B cell (primary cell): ENCODE results near the gene TEX28. TPM values are rescaled to one million over a fixed set of nuclear protein-coding genes. Genes with fewer than 3 reads are reported as not detected.
"Not testable (repeated sequence)": the region's sequence is repeated elsewhere in the genome, so short reads cannot be mapped to it uniquely, and the experiment has no call there.

Source experiments
- ATAC-seq: fragments of 200-7000 bp; cut with Tn5 transposase; one replicate; pipeline ENCODE4 v1.10.0; 2021; ENCODE audit warnings: low read depth, mild to moderate bottlenecking, moderate number of reproducible peaks, moderate library complexity
- CTCF ChIA-PET: fragments of 350-600 bp; sonication (Branson Sonifier 250); formaldehyde crosslinking; loops from one replicate; lab custom pipeline; 2021; ENCODE audit warnings: antibody characterized with exemption, inconsistent platforms; lab: Charles Lee
- POLR2A ChIA-PET: fragments of 350-600 bp; sonication (Branson Sonifier 250); formaldehyde crosslinking; loops from one replicate; lab custom pipeline; 2021; ENCODE audit warnings: antibody characterized with exemption; lab: Charles Lee
- DNase-seq: peaks from one replicate; pipeline ENCODE4 v3.0.0; 2013
- H2AFZ ChIP-seq: 2 replicates; pipeline ENCODE4 v1.6.1; 2012; ENCODE audit warnings: mild to moderate bottlenecking, low read depth, low read length; ENCODE audit not compliant: insufficient read depth, poor library complexity, severe bottlenecking
- H3K27ac ChIP-seq, 2 donors: 1 replicate in 1 of 2; 2 replicates in 1 of 2; pipeline ENCODE4 v1.5.1; 2012 to 2013; ENCODE audit warnings: low read length in 2 of 2, mild to moderate bottlenecking in 2 of 2, moderate library complexity in 1 of 2
- H3K27me3 ChIP-seq, 4 experiments: fragments of 200-600 bp in 1 of 4; sonication (generic) in 1 of 4; replicated peaks in 1 of 4; 1 replicate in 2 of 4; 2 replicates in 2 of 4; pipeline versions ENCODE4 v1.6.1 to v1.7.0; 2013 to 2016; ENCODE audit warnings: low read length in 3 of 4, mild to moderate bottlenecking in 2 of 4, mixed read lengths in 1 of 4, moderate library complexity in 1 of 4; ENCODE audit not compliant: insufficient read depth in 4 of 4, control insufficient read depth in 3 of 4; ENCODE audit errors: control extremely low read depth in 1 of 4
- H3K36me3 ChIP-seq, 2 experiments: replicated peaks in 1 of 2; 1 replicate in 1 of 2; 2 replicates in 1 of 2; pipeline versions ENCODE4 v1.6.1 to v1.7.1; 2013; ENCODE audit warnings: low read length in 1 of 2; ENCODE audit not compliant: insufficient read depth in 2 of 2, control insufficient read depth in 1 of 2; ENCODE audit errors: control extremely low read depth in 1 of 2, extremely low read depth in 1 of 2
- H3K4me1 ChIP-seq, 2 donors: fragments of 200-600 bp in 1 of 2; sonication (generic) in 1 of 2; 1 replicate in 1 of 2; 2 replicates in 1 of 2; pipeline versions ENCODE4 v1.5.1 to v1.6.1; 2013 to 2017; ENCODE audit warnings: low read length in 2 of 2; ENCODE audit not compliant: control insufficient read depth in 2 of 2, insufficient read depth in 2 of 2
- H3K4me2 ChIP-seq: replicated peaks from 2 replicates; pipeline ENCODE3; 2012; ENCODE audit warnings: mild to moderate bottlenecking, low read depth, low read length; ENCODE audit not compliant: poor library complexity, severe bottlenecking
- H3K4me3 ChIP-seq, 5 experiments: fragments of 200-600 bp in 1 of 5; sonication (generic) in 1 of 5; 1 replicate in 3 of 5; 2 replicates in 2 of 5; pipeline versions ENCODE4 v1.5.1 to v1.7.0; 2011 to 2016; ENCODE audit warnings: low read length in 4 of 5, mild to moderate bottlenecking in 4 of 5, low read depth in 2 of 5, control low read depth in 1 of 5, moderate library complexity in 1 of 5; ENCODE audit not compliant: insufficient read depth in 1 of 5; ENCODE audit errors: control extremely low read depth in 1 of 5, extremely low read depth in 1 of 5
- H3K79me2 ChIP-seq: fragments of 200-600 bp; sonication (generic); one replicate; pipeline ENCODE4 v1.6.0; 2016; ENCODE audit warnings: low read length; ENCODE audit not compliant: control insufficient read depth, insufficient read depth
- H3K9ac ChIP-seq: fragments of 200-600 bp; sonication (generic); 2 replicates; pipeline ENCODE4 v1.6.1; 2017; ENCODE audit warnings: mild to moderate bottlenecking, low read length, moderate library complexity
- H3K9me3 ChIP-seq, 3 donors: one replicate each; pipeline versions ENCODE4 v1.6.1 to v1.7.1; 2013; ENCODE audit warnings: low read length in 2 of 3; ENCODE audit not compliant: control insufficient read depth in 2 of 3, insufficient read depth in 1 of 3; ENCODE audit errors: control extremely low read depth in 1 of 3
- H4K20me1 ChIP-seq: 2 replicates; pipeline ENCODE4 v1.6.0; 2012; ENCODE audit warnings: mild to moderate bottlenecking, low read length; ENCODE audit not compliant: insufficient read depth, control insufficient read depth, poor library complexity, severe bottlenecking
- H3K27ac Mint-ChIP-seq: one replicate; pipeline ENCODE4 v1.8.0; 2021; ENCODE audit warnings: mixed read lengths
- H3K27me3 Mint-ChIP-seq: one replicate; pipeline ENCODE4 v1.8.0; 2021; ENCODE audit warnings: mixed read lengths
- H3K4me1 Mint-ChIP-seq: one replicate; pipeline ENCODE4 v1.8.0; 2021; ENCODE audit warnings: mixed read lengths
- H3K4me3 Mint-ChIP-seq: one replicate; pipeline ENCODE4 v1.8.0; 2021; ENCODE audit warnings: mixed read lengths
- H3K9me3 Mint-ChIP-seq: one replicate; pipeline ENCODE4 v1.8.0; 2022; ENCODE audit warnings: mixed read lengths; ENCODE audit not compliant: insufficient read depth
- WGBS: methylation state at CpG from one replicate; pipeline ENCODE4 v1.1.5; 2013; ENCODE audit warnings: missing lambda C conversion rate; ENCODE audit not compliant: insufficient coverage; 5-methylcytosine and 5-hydroxymethylcytosine counted together
- intact Hi-C: fragments of 100-400 bp; cut with micrococcal nuclease; formaldehyde crosslinking; loops from one replicate; pipeline ENCODE4 v1.10.0; 2022
- polyA plus RNA-seq: library from polyadenylated mRNA; depleted of rRNA; stranded (reverse); fragments of >200 nt; gene quantifications from 2 replicates; pipeline ENCODE4 v1.2.3, GENCODE V29; 2012
- total RNA-seq, 2 donors: library from RNA; stranded (reverse); fragments of 120-200 nt in 1 of 2; gene quantifications; 1 replicate in 1 of 2; 2 replicates in 1 of 2; pipeline versions ENCODE4 v1.2.3 to v1.2.4, GENCODE V29; 2013 to 2022

TEX28 gene
- total and polyA plus RNA-seq, 2 donors (not counting 1 experiment from before 2014, with no cell fraction given) = not detected

DNA sequence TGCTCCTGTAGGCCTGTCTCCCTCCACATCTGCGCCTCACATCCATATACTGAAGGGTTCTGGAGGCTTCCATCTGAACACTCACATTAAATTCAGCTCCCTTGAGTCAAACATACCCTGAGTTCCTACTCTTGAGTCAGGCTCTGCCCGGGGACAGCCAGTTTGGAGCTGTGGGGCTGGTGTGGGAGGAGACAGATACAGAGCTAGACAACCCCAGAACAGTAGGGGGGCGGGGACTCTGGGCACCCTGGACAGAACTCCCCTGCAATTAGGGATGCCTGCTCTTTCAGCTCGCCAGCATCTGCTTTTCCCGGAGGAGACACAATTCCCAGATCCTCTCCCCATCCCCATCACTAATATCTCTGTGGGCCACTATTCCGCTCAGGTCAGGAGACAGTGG is 69.6 kb downstream of the TEX28 start:
- H2AFZ ChIP-seq, H4K20me1 ChIP-seq, H3K4me3 ChIP-seq, H3K27me3 Mint-ChIP-seq, H3K27ac ChIP-seq, DNase-seq, H3K36me3 ChIP-seq, H3K4me2 ChIP-seq, H3K27me3 ChIP-seq, H3K4me1 ChIP-seq, intact Hi-C loops, ATAC-seq, CTCF ChIA-PET, H3K9me3 Mint-ChIP-seq, H3K27ac Mint-ChIP-seq, H3K9me3 ChIP-seq, H3K79me2 ChIP-seq, H3K4me3 Mint-ChIP-seq, H3K9ac ChIP-seq, H3K4me1 Mint-ChIP-seq, POLR2A ChIA-PET: not testable (repeated sequence)
- no CpG with 5 or more reads among the region's 6 CpGs for WGBS

Other genes starting within 250 kb of the TEX28 start
- 113 and 122 TPM in 2 replicates for gene MECP2, start 197.4 kb downstream of the TEX28 start, total RNA-seq
- 20.0 and 26.5 TPM in 2 replicates for gene MECP2, start 197.4 kb downstream of the TEX28 start, polyA plus RNA-seq
- gene OPN1LW, start 150.9 kb downstream of the TEX28 start, total RNA-seq = not detected in 2 replicates
- not detected in 2 replicates for gene OPN1LW, start 150.9 kb downstream of the TEX28 start, polyA plus RNA-seq
- gene OPN1MW, start 112.5 kb downstream of the TEX28 start, total RNA-seq = not detected in 2 replicates
- gene OPN1MW, start 112.5 kb downstream of the TEX28 start, polyA plus RNA-seq = not detected in 2 replicates
- not detected in 2 replicates for gene OPN1MW2, start 75.4 kb downstream of the TEX28 start, total RNA-seq
- gene OPN1MW2, start 75.4 kb downstream of the TEX28 start, polyA plus RNA-seq = not detected in 2 replicates
- gene OPN1MW3, start 37.5 kb downstream of the TEX28 start, total RNA-seq = not detected in 2 replicates
- gene OPN1MW3, start 37.5 kb downstream of the TEX28 start, polyA plus RNA-seq = not detected in 2 replicates
- gene TKTL1, start 671 bp upstream of the TEX28 start, total RNA-seq = 0.22 and 0.96 TPM in 2 replicates
- gene TKTL1, start 671 bp upstream of the TEX28 start, polyA plus RNA-seq = 0.18 and 0.37 TPM in 2 replicates
- 510 and 523 TPM in 2 replicates for gene FLNA, start 79.5 kb upstream of the TEX28 start, total RNA-seq
- 281 and 342 TPM in 2 replicates for gene FLNA, start 79.5 kb upstream of the TEX28 start, polyA plus RNA-seq
- 67.2 and 81.7 TPM in 2 replicates for gene EMD, start 84.2 kb upstream of the TEX28 start, total RNA-seq
- 132 and 156 TPM in 2 replicates for gene EMD, start 84.2 kb upstream of the TEX28 start, polyA plus RNA-seq
- gene RPL10, start 103.3 kb upstream of the TEX28 start, total RNA-seq = 3,946 and 4,073 TPM in 2 replicates
- gene RPL10, start 103.3 kb upstream of the TEX28 start, polyA plus RNA-seq = 9,737 and 16,482 TPM in 2 replicates
- 24.6 TPM in 2 replicates for gene DNASE1L1, start 114.1 kb upstream of the TEX28 start, total RNA-seq
- gene DNASE1L1, start 114.1 kb upstream of the TEX28 start, polyA plus RNA-seq = 30.4 and 49.2 TPM in 2 replicates
- 117 and 118 TPM in 2 replicates for gene TAFAZZIN, start 116.4 kb upstream of the TEX28 start, total RNA-seq
- 224 and 241 TPM in 2 replicates for gene TAFAZZIN, start 116.4 kb upstream of the TEX28 start, polyA plus RNA-seq
- 55.6 and 57.7 TPM in 2 replicates for gene ATP6AP1, start 133.6 kb upstream of the TEX28 start, total RNA-seq
- 38.9 and 47.1 TPM in 2 replicates for gene ATP6AP1, start 133.6 kb upstream of the TEX28 start, polyA plus RNA-seq
- gene GDI1, start 142.0 kb upstream of the TEX28 start, total RNA-seq = 194 and 199 TPM in 2 replicates
- gene GDI1, start 142.0 kb upstream of the TEX28 start, polyA plus RNA-seq = 311 and 436 TPM in 2 replicates
- gene FAM50A, start 149.0 kb upstream of the TEX28 start, total RNA-seq = 70.4 and 79.8 TPM in 2 replicates
- 44.5 and 60.0 TPM in 2 replicates for gene FAM50A, start 149.0 kb upstream of the TEX28 start, polyA plus RNA-seq
- 114 and 120 TPM in 2 replicates for gene PLXNA3, start 163.2 kb upstream of the TEX28 start, total RNA-seq
- gene PLXNA3, start 163.2 kb upstream of the TEX28 start, polyA plus RNA-seq = 50.5 and 68.6 TPM in 2 replicates
- gene LAGE3, start 184.2 kb upstream of the TEX28 start, total RNA-seq = 17.0 and 19.3 TPM in 2 replicates
- 13.6 and 19.9 TPM in 2 replicates for gene LAGE3, start 184.2 kb upstream of the TEX28 start, polyA plus RNA-seq
- 23.3 and 29.5 TPM in 2 replicates for gene UBL4A, start 191.5 kb upstream of the TEX28 start, total RNA-seq
- gene UBL4A, start 191.5 kb upstream of the TEX28 start, polyA plus RNA-seq = 7.7 and 13.1 TPM in 2 replicates
- 16.7 and 17.9 TPM in 2 replicates for gene SLC10A3, start 195.5 kb upstream of the TEX28 start, total RNA-seq
- gene SLC10A3, start 195.5 kb upstream of the TEX28 start, polyA plus RNA-seq = 26.6 and 36.9 TPM in 2 replicates
- gene FAM3A, start 221.1 kb upstream of the TEX28 start, total RNA-seq = 39.6 and 43.3 TPM in 2 replicates
- gene FAM3A, start 221.1 kb upstream of the TEX28 start, polyA plus RNA-seq = 59.4 and 61.1 TPM in 2 replicates